GM10266 (cell line): Measurements from ENCODE around the gene MTUS2.

Experiments used
- DNase-seq: peaks from one replicate; pipeline ENCODE4 v3.0.0; 2012; ENCODE audit errors: extremely low spot score
- TF ChIP-seq, protein P1 (sequence below): IDR thresholded peaks from 2 replicates; pipeline ENCODE4 v1.5.1; 2012; ENCODE audit warnings: mild to moderate bottlenecking, low read depth; ENCODE audit not compliant: control insufficient read depth, insufficient read depth; ENCODE audit errors: missing control alignments

Gene MTUS2

GRCh38 chr13:29359181-29359580, 539.0 kb downstream of the MTUS2 start:
- TF ChIP-seq, protein P1, sequence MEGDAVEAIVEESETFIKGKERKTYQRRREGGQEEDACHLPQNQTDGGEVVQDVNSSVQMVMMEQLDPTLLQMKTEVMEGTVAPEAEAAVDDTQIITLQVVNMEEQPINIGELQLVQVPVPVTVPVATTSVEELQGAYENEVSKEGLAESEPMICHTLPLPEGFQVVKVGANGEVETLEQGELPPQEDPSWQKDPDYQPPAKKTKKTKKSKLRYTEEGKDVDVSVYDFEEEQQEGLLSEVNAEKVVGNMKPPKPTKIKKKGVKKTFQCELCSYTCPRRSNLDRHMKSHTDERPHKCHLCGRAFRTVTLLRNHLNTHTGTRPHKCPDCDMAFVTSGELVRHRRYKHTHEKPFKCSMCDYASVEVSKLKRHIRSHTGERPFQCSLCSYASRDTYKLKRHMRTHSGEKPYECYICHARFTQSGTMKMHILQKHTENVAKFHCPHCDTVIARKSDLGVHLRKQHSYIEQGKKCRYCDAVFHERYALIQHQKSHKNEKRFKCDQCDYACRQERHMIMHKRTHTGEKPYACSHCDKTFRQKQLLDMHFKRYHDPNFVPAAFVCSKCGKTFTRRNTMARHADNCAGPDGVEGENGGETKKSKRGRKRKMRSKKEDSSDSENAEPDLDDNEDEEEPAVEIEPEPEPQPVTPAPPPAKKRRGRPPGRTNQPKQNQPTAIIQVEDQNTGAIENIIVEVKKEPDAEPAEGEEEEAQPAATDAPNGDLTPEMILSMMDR, result no peak

DNA sequence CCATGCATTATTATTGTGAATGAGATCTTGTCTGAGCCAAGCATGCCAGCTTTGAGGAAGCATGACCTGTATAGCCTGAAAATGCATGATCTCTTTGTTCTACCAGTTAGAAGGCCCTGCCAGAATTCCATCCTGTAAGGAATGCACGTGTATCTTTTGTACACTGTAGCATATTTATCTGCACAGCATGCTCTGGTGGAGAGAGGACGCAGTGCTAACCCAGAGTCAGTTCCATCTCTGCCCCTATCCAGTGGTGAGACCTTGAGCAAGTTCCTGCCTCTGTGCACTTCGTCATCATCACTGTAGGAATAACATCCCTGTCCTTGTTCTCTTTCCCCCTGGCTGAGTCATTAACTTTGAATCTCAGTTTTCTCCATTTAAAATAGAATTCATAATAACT, 541.6 kb downstream of the MTUS2 start:
- DNase-seq, result no peak
- TF ChIP-seq, protein P1, result no peak

More at GRCh38 chr13:29359181-29359580, 539.0 kb downstream of the MTUS2 start:
- no peak for DNase-seq

DNA sequence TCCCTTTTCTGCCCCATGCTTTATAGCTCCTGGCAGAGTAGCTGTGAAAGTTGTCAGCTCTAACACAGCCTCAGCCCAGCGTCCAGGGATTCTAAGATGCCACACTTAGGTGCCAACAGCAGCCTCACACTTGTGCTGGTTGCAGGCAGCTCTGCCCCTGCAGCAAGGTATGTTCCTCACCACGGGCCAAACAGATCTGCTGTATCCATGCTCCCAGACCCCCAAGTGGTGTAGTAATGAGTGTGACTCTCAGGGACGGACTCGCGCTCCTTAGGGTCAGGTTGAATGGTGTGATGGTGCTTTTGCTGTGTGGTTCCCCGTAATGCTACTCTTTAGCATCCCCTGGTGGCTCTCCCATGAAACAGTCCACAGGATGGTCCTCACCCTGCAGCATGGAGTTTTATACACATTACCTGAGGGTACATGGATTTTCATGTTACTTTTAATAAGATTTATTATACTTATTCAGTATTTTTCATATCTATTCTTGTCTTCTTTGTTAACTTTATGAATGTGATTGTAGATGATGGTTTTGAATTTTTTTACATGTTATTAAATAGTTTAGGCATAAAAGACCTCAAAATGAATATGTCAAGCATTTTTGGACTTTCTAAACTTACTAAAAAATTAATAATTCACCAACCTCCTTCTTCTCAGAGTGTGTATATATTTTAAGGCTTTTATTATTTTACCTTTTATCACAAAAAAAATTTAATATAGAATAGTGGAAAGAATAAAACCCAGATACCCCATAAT, 542.9 kb downstream of the MTUS2 start:
- TF ChIP-seq, protein P1, result peak; percentile 92

GRCh38 chr13:29369060-29369743, 549.1 kb downstream of the MTUS2 start:
- TF ChIP-seq, protein P1, result peak; percentile 34
- DNase-seq, result no peak

More for the DNA sequence above, 542.9 kb downstream of the MTUS2 start:
- peak; percentile 78 for DNase-seq

DNA sequence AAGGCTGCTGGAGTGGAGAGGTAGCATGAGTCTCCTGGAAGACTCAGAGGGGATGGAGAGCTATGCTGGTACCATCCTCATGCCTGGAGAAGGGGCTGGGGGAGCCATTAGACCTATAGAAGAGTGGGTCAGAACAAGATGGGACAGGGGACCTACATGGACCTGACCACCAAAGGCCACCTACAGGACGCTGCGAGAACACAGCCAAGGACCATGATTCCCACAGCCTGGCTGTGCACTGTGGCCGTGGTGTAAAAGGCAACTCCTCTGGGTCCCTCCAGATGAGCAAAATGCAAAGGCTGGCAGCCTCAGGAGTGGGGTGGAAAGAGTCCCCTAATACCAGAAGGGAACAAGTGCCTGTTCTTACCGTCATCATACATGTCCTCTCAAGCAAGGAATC, 559.1 kb downstream of the MTUS2 start:
- DNase-seq, result no peak
- TF ChIP-seq, protein P1, result no peak

GRCh38 chr13:29379865-29380264, 559.7 kb downstream of the MTUS2 start:
- TF ChIP-seq, protein P1, result no peak
- no peak for DNase-seq

DNA sequence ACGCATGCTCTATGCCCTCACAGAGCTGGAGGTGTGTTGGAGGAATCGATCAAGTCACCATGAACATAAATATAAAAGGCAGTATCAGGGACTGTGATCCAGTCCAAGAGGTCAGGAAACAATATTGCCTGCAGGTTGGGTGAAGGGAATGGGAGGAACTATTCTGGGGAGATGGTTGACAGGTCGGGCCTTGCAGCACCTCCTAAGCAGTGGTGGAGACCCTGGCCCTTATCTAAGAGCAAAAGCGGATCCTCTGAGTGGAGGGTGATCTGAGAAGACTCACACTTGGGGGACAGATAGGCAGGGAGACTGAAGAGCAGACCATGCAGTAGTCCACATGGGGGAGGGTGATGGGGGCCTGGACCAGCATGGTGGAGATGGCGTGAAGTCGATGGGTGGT, 561.9 kb downstream of the MTUS2 start:
- DNase-seq, result no peak
- TF ChIP-seq, protein P1, result no peak
